SKM-1 (cell line): ENCODE measurements around the gene SPACA7.

Experiments used
- DNase-seq: peaks from one replicate; lab custom pipeline; 2025; ENCODE audit not compliant: unreplicated experiment; lab: John Stamatoyannopoulos, UW

The SPACA7 gene

DNA sequence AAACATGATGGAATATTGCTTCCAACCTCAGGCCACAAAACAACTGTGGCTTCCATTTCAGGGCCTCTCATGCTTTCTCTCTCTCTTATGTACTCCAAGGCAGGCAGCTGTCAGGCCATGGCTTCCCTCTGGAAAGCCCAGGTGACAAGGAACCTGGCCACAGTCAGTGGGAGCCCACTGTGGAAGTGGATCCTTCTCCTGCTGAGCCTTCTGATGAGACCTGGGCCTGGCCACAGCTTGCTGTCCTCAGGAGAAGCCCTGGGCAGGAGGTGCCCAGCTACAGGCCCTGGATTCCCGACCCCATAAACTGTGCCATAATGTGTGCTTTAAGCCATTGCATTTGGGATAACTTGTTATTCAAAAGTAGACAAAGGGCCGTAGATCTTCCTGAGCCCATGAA lies 71.2 kb downstream of the SPACA7 start:
- DNase-seq = no peak

- DNase-seq = no peak
Measured at GRCh38 chr13:112447761-112448603, 71.8 kb downstream of the SPACA7 start.

GRCh38 chr13:112448621-112449544 lies 72.7 kb downstream of the SPACA7 start:
- DNase-seq = no peak

GRCh38 chr13:112449545-112449930 lies 73.4 kb downstream of the SPACA7 start:
- no peak for DNase-seq

GRCh38 chr13:112450118-112450903 lies 74.2 kb downstream of the SPACA7 start:
- no peak for DNase-seq

DNA sequence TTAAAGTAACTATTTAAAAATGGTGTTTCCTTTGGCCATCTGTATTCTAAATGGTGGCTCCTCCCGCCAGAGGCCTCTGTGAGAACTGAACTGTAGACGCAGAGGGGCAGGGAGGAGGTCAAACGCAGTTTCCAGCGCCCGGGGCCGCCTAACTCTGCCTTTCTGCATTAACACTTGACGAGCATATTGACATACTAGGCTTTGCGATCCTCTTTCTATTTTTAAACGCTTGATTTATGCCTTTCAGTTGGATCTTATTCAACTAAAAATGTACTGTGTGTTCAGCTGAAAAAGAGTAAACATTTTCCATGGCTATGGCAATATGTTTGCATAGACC lies 74.7 kb downstream of the SPACA7 start:
- DNase-seq = no peak

- no peak for DNase-seq
Measured at GRCh38 chr13:112451512-112452379, 75.6 kb downstream of the SPACA7 start.

DNA sequence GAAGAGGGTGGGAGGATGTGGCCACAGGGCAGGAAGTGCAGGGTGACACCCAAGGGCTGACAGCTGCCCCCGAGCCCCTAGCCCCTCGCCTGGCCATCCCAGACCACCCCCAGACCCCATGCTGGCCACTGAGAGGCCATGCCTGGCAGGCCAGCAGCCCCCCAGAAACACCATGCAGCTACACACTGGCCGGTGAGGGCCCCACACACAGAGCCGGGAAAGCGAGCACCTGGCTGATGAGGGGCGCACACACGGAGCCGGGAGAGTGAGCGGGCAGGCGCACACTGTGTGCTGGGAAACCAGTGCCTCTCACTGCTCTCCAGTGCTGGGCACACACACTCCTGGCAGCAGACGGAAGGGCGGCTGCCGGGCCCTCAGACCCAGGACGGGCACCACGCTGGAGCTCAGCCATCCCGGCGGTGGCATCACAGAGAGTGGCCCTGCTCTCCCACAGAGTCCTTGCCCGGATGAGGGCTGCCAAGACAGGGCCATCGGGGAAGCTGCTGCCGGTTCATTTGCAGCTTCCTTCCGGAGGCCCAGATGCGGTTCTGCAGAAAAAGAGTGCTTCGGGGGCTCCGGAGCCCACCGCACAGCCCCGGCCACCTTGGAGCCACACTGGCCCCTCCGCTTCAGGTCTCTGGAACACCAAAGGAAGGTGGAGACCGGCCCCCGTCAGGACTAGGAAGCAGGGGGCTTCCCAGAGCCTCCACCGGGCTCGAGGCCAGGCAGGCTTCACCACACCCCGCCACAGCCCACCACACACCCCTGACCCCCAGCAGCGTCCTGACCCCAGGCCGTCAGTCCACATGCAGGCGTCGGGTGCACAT lies 76.4 kb downstream of the SPACA7 start:
- DNase-seq = no peak

- no peak for DNase-seq
Measured at GRCh38 chr13:112453207-112453829, 77.2 kb downstream of the SPACA7 start.

GRCh38 chr13:112453874-112454647 lies 77.9 kb downstream of the SPACA7 start:
- no peak for DNase-seq

- DNase-seq = no peak
Measured at GRCh38 chr13:112454648-112455334, 78.6 kb downstream of the SPACA7 start.

GRCh38 chr13:112455476-112456059 lies 79.4 kb downstream of the SPACA7 start:
- no peak for DNase-seq

DNA sequence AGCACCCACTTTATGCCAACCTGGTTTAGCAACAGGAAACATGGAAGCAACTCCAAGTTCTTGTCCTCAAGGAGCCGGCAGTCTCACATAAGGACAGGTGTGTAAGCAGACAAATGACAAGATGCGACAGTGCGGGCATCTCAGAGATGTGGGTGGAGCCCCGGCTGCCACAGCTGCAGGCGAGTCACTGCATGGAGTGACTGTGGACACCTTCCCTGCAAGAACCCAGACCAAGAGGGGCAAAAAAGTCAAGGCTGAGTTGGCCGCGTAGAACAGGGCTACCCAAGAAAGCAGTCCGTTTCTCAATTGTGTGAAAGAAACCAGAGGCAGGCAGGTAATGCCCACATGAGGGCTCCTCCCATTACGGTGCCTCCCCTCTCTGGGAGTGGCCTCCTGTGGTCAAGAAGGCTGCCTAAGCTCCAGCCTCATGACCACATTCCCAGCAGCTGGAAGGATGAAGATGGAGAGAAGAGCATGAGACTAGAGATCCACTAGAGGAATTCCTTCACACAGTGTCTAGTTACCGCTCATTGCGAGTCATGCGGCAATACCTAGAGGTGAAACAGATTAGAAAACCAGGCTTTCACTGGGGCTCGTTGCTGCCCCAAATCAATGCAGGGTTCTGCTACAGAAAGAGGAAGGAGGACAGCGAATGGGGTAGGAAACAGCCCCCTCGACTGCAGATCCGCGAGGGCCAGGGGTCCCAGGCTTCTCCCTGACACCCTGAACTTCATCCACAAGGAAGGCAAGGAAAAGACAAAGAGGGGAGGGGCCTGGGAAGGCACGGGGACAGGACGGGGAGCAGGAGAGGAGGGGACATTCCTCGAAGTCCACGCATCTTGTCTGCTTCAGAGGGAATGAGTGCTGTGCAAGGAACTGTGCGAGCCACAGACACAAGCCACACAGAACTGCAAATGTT lies 80.2 kb downstream of the SPACA7 start:
- DNase-seq = no peak

- DNase-seq = no peak
Measured at GRCh38 chr13:112457081-112457480, 80.9 kb downstream of the SPACA7 start.

DNA sequence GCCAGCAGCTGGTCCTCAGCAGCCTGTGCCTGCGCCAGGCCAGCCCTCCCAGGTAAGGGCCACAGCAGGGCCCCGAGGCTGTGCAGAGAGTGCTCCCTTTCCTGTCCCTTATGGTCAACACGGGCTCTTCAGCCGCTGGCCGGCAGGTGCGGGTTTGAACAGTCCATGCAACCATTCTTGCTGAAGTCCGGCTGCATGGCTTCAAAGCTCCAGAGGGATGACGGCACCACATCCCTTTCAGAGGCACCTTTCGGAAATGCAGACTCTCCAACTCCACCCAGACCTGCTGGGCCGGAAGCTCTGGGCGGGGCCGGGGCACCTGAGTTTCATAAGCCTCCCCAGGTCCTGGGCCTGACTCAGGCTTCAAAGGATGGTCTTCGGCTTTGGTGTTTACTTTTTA lies 81.3 kb downstream of the SPACA7 start:
- DNase-seq = no peak

DNA sequence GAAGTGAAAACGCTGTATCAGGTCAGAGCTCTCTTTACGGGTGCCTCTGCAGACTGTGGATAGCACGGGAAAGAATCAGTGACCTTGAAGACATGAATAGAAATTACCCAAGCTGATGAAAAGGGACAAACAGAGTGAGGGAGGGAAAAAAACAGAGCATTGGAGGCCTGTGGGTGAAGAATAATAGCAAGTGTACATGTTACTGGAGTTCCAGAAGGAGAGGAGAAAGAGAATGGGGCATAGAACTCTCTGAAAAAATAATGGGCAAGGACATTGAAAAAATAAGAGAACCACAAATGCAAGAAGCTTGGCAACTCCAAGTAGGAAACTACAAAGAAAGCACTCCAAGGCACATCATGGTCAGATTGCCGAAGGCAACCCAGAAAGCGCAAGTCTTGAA lies 86.3 kb downstream of the SPACA7 start:
- DNase-seq = no peak
